Measurements from ENCODE around the gene EFTUD2.

Gene EFTUD2

DNA sequence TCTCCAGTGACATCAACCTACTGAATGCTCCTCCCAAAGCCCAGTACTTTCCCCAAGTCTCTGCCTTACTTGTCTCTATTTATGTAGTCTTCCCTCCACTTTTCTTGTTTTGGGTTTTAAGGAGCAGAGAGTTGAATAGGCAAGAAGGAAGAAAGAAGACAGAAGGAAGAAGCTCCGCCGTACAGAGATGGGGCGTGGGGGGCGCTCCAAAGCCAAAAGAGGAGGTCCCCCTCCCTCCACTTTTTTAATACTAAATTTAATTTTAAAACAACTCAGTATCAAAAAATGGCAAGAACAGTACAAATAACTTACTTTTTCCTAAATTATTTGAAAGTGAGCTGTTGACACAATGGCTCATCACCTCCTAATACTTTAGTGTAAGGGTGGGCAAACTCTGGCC lies 4.6 kb downstream of the EFTUD2 start:
- FAIRE-seq = no peak
- no peak for DNase-seq (ENCODE audit: insufficient read length)
- no peak for TF ChIP-seq TAF1 (IDR thresholded peaks at IDR 0.05; ENCODE audit: borderline replicate concordance, low read depth, low read length)

DNA sequence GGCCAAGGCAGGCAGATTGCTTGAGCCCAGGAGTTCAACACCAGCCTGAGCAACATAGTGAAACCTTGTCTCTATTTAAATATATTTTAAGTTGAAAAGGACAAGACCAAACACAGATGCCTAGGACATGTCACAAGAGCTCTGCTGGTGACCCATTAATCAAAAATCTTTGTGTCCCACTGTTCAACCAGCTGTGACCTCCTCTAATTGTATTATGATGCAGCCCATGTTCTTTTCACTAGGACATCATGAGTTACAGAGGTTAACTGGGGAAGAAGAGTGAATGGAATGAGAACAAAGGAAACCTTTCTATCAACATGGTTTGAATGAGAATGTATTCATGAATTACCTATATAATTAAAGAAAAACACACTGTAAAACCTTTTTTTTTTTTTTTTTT lies 7.0 kb downstream of the EFTUD2 start:
- FAIRE-seq = no peak

DNA sequence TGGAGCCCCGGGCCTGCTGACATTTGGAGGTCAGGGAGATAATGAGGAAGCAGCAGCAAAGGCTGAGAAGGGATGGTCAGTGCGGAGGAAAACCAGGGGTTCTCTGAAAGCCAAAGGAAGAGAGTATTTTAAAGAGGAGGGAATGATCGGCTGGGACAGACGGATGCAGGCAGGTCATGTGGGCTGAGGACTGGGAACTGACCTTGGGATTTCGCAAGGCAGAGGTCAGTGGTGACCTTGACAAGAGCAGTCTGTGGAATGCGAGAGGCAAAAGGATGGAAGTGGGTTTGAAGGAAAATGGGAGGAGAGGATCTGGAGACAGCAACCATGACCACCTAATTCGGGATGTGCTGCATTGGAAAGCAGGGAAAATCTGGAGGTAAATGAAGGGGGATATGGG lies 10.2 kb downstream of the EFTUD2 start:
- FAIRE-seq (no peak), DNase-seq (ENCODE audit: insufficient read length) (no peak)
- TF ChIP-seq POLR2AphosphoS5 (IDR thresholded peaks at IDR 0.05; ENCODE audit: low read depth, low read length) (no peak), TAF1 (IDR thresholded peaks at IDR 0.05; ENCODE audit: borderline replicate concordance, low read depth, low read length) (no peak), POLR2A (IDR thresholded peaks at IDR 0.05; ENCODE audit: low read depth, low read length) (no peak)

More for the DNA sequence above, 7.0 kb downstream of the EFTUD2 start:
- no peak for DNase-seq (ENCODE audit: insufficient read length)
- no peak for TF ChIP-seq POLR2AphosphoS5 (IDR thresholded peaks at IDR 0.05; ENCODE audit: low read depth, low read length)

DNA sequence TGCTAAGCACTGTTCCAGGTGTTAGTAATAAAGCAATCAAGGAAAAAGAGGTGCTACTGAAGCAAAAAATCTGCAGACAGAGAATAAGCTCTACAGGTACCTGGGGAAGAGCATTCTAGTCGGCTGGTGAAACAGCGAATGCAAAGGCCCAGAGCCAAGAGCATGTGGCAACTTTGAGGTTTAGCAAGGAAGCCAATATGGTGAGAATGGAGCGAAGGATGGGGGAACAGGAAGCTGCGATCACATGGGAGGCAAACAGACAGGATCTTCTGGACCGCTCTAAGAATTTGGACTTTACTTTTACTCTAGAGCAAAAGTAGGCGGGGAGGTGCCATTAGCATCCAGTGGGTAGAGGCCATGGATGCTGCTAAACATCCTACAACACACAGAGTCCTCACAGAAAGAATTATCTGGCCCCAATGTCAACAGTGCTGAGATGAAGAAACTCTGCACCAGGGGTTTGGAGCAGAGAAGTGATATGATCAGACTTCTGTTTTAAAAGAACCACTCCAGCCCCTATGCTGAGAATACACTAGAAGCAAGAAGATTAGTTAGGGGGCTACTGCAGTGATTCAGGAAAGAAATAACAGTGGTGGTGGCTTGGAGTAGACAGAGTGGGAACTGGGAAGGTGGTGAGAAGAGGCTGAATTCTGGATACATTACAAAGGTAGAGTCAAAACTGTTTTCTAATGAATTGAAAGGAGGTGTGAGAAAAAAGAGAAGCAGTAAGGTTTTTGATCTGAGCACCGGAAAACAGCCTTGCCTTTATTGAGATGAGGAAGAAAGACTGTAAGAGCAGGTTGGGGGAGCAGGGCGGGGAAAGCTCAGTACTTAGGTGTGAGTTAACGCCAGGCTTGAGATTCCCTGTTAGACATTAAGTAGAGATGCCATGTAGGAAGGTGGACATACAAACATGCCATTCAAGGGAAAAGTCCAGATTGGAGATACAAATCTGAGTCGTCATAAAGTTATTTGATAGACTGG lies 11.0 kb downstream of the EFTUD2 start:
- TF ChIP-seq POLR2AphosphoS5 (IDR thresholded peaks at IDR 0.05; ENCODE audit: low read depth, low read length) = no peak
- TF ChIP-seq POLR2A (IDR thresholded peaks at IDR 0.05; ENCODE audit: low read depth, low read length) = no peak
- no peak for TF ChIP-seq TAF1 (IDR thresholded peaks at IDR 0.05; ENCODE audit: borderline replicate concordance, low read depth, low read length)
- DNase-seq (ENCODE audit: insufficient read length) = no peak
- FAIRE-seq = no peak

DNA sequence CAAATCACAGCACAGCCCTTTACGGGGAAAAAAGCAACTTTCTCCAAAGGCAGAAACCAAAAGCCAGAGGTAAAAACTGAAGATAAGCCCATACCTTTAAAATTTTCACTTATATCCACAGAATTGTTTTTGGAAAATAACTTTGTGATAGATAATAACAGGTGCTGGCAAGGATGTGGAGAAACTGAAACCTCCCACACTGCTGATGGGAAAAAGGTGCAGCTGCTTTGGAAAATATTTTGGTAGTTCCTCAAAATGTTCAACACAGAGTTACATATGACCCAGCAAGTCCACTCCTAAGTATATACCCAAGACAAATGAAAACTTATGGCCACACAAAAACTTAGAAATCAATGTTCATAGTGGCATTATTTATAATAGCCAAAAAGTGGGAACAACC lies 12.2 kb downstream of the EFTUD2 start:
- DNase-seq (ENCODE audit: insufficient read length) = no peak

DNA sequence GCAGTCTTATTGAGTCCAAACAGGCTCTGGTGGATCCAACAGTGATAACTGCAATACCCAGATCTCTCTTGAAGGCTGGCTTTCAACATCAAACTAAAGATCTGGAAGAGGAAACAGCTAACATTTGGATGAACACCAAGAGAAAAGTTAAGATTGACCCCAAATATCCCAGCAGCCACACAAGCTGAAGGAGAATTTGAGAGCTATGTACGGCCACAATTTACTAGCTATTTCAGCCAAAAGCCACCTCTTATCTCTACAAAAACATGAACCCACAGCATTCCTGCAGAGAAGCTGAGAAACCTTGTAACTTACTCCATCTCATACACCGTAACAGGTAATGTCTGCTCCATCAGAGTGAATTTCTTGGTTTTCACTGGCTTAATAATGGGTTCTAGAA lies 14.3 kb downstream of the EFTUD2 start:
- no peak for DNase-seq (ENCODE audit: insufficient read length)
- no peak for FAIRE-seq
- TF ChIP-seq TAF1 (IDR thresholded peaks at IDR 0.05; ENCODE audit: borderline replicate concordance, low read depth, low read length) = no peak
- TF ChIP-seq POLR2A (IDR thresholded peaks at IDR 0.05; ENCODE audit: low read depth, low read length) = no peak
- TF ChIP-seq POLR2AphosphoS5 (IDR thresholded peaks at IDR 0.05; ENCODE audit: low read depth, low read length) = no peak

More for the DNA sequence above, 12.2 kb downstream of the EFTUD2 start:
- no peak for TF ChIP-seq TAF1 (IDR thresholded peaks at IDR 0.05; ENCODE audit: borderline replicate concordance, low read depth, low read length)
- no peak for TF ChIP-seq POLR2A (IDR thresholded peaks at IDR 0.05; ENCODE audit: low read depth, low read length)
- no peak for TF ChIP-seq POLR2AphosphoS5 (IDR thresholded peaks at IDR 0.05; ENCODE audit: low read depth, low read length)
- no peak for FAIRE-seq

DNA sequence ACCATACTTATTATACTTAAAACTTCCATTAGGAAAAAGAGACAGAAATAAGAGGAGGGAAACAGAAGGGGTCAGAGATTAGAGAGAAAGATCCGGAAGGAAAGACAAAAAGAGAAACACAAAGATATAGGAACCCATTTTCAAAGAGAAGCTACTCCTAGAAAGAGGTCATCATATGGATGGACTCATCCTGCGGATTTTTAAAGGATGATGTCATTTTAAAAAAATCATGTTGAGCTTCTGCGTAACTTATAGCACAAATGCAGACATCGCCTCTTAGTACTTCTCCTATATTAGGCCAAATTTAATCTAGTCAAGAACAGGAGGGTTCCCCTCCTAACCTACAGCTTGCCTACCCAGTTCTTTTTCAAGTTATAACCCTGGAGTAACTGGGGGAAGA lies 18.1 kb downstream of the EFTUD2 start:
- DNase-seq (ENCODE audit: insufficient read length) = no peak
- FAIRE-seq = no peak
- TF ChIP-seq TAF1 (IDR thresholded peaks at IDR 0.05; ENCODE audit: borderline replicate concordance, low read depth, low read length) = no peak
- TF ChIP-seq POLR2AphosphoS5 (IDR thresholded peaks at IDR 0.05; ENCODE audit: low read depth, low read length) = no peak
- TF ChIP-seq POLR2A (IDR thresholded peaks at IDR 0.05; ENCODE audit: low read depth, low read length) = no peak

DNA sequence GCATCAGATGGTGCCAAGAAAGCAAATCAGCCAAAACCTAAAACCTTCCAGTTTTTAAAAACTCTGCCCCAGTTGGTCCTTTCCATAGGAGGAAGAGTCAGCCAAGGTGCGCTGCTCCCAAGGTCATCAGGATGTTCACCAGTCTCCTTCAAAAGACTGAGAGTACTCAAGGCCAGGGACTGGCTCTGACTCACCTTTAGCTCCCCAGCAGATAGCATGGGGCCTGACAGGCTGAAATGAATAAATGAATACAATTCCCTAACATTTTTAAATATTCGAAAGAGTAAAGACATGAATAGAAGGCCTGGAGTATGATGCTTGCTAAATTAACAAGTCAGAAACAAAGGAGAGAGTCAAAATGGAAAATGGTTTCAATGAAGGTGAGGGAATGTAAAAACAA lies 19.2 kb downstream of the EFTUD2 start:
- FAIRE-seq (no peak), DNase-seq (ENCODE audit: insufficient read length) (no peak)
- TF ChIP-seq POLR2A (IDR thresholded peaks at IDR 0.05; ENCODE audit: low read depth, low read length) (no peak), TAF1 (IDR thresholded peaks at IDR 0.05; ENCODE audit: borderline replicate concordance, low read depth, low read length) (no peak), POLR2AphosphoS5 (IDR thresholded peaks at IDR 0.05; ENCODE audit: low read depth, low read length) (no peak)

DNA sequence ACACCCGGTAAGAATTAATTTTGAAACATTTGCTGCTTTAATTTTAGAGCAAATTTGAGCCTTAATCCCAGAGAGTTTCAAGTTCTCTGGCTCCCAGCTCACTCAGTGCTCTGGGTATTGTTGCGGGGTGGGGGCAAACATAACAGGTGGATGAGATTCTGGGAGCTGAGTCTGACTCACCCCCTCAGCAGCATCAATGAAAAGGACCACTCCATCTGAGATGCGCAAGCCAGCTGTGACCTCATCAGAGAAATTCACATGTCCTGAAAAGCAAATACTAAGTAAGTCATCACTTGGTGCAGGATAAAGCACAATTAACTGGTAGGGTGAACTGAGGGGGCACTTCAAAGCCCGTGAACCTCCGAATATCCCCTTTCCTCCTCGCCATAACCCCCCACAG lies 19.9 kb downstream of the EFTUD2 start:
- FAIRE-seq (no peak), DNase-seq (ENCODE audit: insufficient read length) (no peak)
- TF ChIP-seq POLR2A (IDR thresholded peaks at IDR 0.05; ENCODE audit: low read depth, low read length) (no peak), TAF1 (IDR thresholded peaks at IDR 0.05; ENCODE audit: borderline replicate concordance, low read depth, low read length) (no peak), POLR2AphosphoS5 (IDR thresholded peaks at IDR 0.05; ENCODE audit: low read depth, low read length) (no peak)

DNA sequence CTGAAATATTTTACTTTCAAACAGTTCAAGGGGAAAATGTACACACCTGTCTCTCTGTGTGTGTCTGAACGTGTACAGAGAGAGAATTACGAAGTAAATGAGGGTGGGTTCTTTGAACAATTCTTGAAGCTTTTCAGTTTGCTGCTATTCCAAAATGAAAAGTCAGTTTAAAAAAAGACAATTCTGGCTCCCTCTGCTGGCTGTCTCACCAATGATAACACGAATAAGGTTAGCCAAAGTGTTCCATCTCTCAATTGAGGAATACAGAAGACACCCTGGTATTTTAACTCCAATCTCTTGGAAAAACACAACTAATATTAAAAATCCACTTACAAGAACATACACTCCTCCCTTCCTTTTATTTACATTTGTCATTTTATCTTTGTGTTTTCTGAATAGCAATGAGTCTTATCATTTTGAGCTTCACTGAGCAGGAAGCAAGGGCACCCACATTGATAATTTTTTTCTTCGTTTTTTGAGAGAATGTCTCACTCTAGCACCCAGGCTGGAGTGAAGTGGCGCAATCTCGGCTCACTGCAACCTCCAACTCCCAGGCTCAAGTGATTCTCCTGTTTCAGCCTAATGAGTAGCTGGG lies 20.5 kb downstream of the EFTUD2 start:
- TF ChIP-seq POLR2A (IDR thresholded peaks at IDR 0.05; ENCODE audit: low read depth, low read length) = no peak
- TF ChIP-seq POLR2AphosphoS5 (IDR thresholded peaks at IDR 0.05; ENCODE audit: low read depth, low read length) = no peak
- no peak for TF ChIP-seq TAF1 (IDR thresholded peaks at IDR 0.05; ENCODE audit: borderline replicate concordance, low read depth, low read length)
- DNase-seq (ENCODE audit: insufficient read length) (no peak), FAIRE-seq (no peak)

DNA sequence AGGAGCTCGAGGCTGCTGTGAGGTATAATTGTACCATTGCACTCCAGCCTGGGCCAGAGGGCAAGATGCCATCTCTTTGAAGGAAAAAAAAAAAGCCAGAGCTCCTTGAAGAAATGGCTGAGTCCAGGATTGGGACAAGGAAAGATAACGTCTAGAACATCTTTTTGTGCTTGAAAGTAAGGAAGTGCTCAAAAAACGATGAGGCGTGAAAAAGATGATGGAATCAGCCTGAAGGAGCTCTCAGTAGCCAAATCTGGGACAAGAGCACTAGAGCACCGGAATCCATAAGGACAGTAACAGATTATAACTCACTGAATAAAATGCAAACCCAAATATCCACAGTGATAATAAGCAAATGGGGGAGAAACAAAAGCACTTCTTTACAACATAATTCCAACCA lies 22.1 kb downstream of the EFTUD2 start:
- TF ChIP-seq POLR2AphosphoS5 (IDR thresholded peaks at IDR 0.05; ENCODE audit: low read depth, low read length) (no peak), POLR2A (IDR thresholded peaks at IDR 0.05; ENCODE audit: low read depth, low read length) (no peak), TAF1 (IDR thresholded peaks at IDR 0.05; ENCODE audit: borderline replicate concordance, low read depth, low read length) (no peak)
- no peak for DNase-seq (ENCODE audit: insufficient read length)
- no peak for FAIRE-seq

DNA sequence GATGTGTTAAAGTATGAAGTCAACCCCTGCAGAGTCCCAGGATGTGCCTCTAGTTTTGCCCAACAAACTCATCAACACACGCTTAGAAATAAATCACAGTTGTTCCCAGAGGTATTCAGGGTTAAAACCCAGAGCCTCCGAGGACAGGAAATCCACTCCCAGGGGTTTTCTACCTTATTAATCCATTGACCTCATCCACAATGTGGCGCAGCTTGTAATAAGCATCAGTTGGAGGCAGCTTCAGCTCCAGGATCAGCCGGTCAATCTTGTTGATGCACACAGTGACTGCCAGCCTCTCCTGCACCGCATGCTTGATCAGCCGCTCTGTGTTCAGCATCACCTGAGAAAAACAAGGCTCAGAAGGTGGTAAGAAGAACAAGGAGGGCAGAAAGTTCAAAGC lies 23.5 kb downstream of the EFTUD2 start:
- TF ChIP-seq POLR2AphosphoS5 (IDR thresholded peaks at IDR 0.05; ENCODE audit: low read depth, low read length) = no peak
- TF ChIP-seq POLR2A (IDR thresholded peaks at IDR 0.05; ENCODE audit: low read depth, low read length) = no peak
- TF ChIP-seq TAF1 (IDR thresholded peaks at IDR 0.05; ENCODE audit: borderline replicate concordance, low read depth, low read length) = no peak
- no peak for DNase-seq (ENCODE audit: insufficient read length)
- no peak for FAIRE-seq
